K562 (cell line): ENCODE measurements around the gene MAP3K7. TPM values are rescaled to one million over a fixed set of nuclear protein-coding genes. Genes with fewer than 3 reads are reported as not detected.

Source experiments
- ATF7 ChIP-seq: fragments of 450-650 bp; IDR thresholded peaks from 2 replicates; pipeline ENCODE4 v1.7.1; 2014; ENCODE audit warnings: mild to moderate bottlenecking, moderate library complexity
- DNMT1 ChIP-seq: fragments of 450-650 bp; IDR thresholded peaks from 2 replicates; pipeline ENCODE4 v1.6.1; 2016; ENCODE audit warnings: antibody characterized with exemption, mild to moderate bottlenecking
- EP300 ChIP-seq: IDR thresholded peaks from 2 replicates; pipeline ENCODE4 v1.6.1; 2012; ENCODE audit warnings: low read length, improper control_type of control experiment
- FOXM1 ChIP-seq, 2 experiments: fragments of 450-650 bp in 1 of 2; sonication (generic) in 1 of 2; formaldehyde crosslinking in 1 of 2; IDR thresholded peaks; 2 replicates each; pipeline versions ENCODE4 v1.6.1 to v1.9.0; 2017 to 2022; ENCODE audit warnings: low read depth in 2 of 2, mild to moderate bottlenecking in 2 of 2, missing genetic modification reagents in 1 of 2, moderate library complexity in 1 of 2
- HMG20A ChIP-seq: fragments of 450-650 bp; formaldehyde crosslinking; conservative IDR thresholded peaks from 2 replicates; pipeline ENCODE4 v1.4.0; 2020; ENCODE audit warnings: mild to moderate bottlenecking, mixed read lengths
- KLF10 ChIP-seq: fragments of 250-450 bp; sonication (Bioruptor Pico); IDR thresholded peaks from 2 replicates; pipeline ENCODE4 v1.6.1; 2021; ENCODE audit warnings: matching md5 sums
- MYC ChIP-seq, 2 experiments: fragments of 250-450 bp in 1 of 2; sonication (Bioruptor Pico) in 1 of 2; IDR thresholded peaks; 2 replicates each; pipeline versions ENCODE4 v1.5.1 to v1.6.1; 2012 to 2021; ENCODE audit warnings: low read depth in 2 of 2, borderline replicate concordance in 1 of 2, improper control_type of control experiment in 1 of 2, low read length in 1 of 2, mild to moderate bottlenecking in 1 of 2, moderate library complexity in 1 of 2
- POLR2G ChIP-seq: fragments of 200-400 bp; formaldehyde crosslinking; IDR thresholded peaks from 2 replicates; pipeline ENCODE4 v1.6.1; 2017; ENCODE audit warnings: low read depth, mild to moderate bottlenecking, antibody characterized with exemption, low read length, moderate library complexity
- PURB ChIP-seq: sonication (generic); formaldehyde crosslinking; IDR thresholded peaks from 2 replicates; pipeline ENCODE4 v1.9.0; 2021; ENCODE audit warnings: low read depth, mild to moderate bottlenecking, missing genetic modification reagents
- RNF2 ChIP-seq: sonication (generic); IDR thresholded peaks from 2 replicates; pipeline ENCODE4 v1.6.1; 2016
- SIX5 ChIP-seq, 2 experiments: IDR thresholded peaks; 2 replicates each; pipeline ENCODE4 v1.6.1; 2011; ENCODE audit warnings: low read length in 2 of 2, borderline replicate concordance in 1 of 2, low read depth in 1 of 2, mild to moderate bottlenecking in 1 of 2, moderate library complexity in 1 of 2; ENCODE audit not compliant: insufficient read depth in 1 of 2
- SMARCA4 ChIP-seq: fragments of 450-650 bp; IDR thresholded peaks from 2 replicates; pipeline ENCODE4 v1.6.1; 2016
- SRSF7 ChIP-seq: fragments of 200-400 bp; formaldehyde crosslinking; optimal IDR thresholded peaks from 2 replicates; pipeline ENCODE3; 2017; ENCODE audit warnings: mild to moderate bottlenecking, low read depth, low read length
- STAT5B ChIP-seq: fragments of 250-450 bp; sonication (Bioruptor Pico); IDR thresholded peaks from 2 replicates; pipeline ENCODE4 v1.8.0; 2021; ENCODE audit warnings: mild to moderate bottlenecking, inconsistent platforms
- ZFP1 ChIP-seq: fragments of 450-650 bp; formaldehyde crosslinking; IDR thresholded peaks from 2 replicates; pipeline ENCODE4 v1.4.0; 2020; ENCODE audit warnings: mild to moderate bottlenecking, mixed read lengths
- ZNF224 ChIP-seq: sonication (generic); formaldehyde crosslinking; IDR thresholded peaks from 2 replicates; pipeline ENCODE4 v1.8.0; 2022; ENCODE audit warnings: mild to moderate bottlenecking, missing genetic modification reagents
- ZNF263 ChIP-seq: sonication (generic); formaldehyde crosslinking; IDR thresholded peaks from 2 replicates; pipeline ENCODE4 v1.8.0; 2022; ENCODE audit warnings: mild to moderate bottlenecking, missing genetic modification reagents, borderline replicate concordance
- ZNF384 ChIP-seq: IDR thresholded peaks from 2 replicates; pipeline ENCODE4 v1.6.1; 2012; ENCODE audit warnings: low read depth, low read length, improper control_type of control experiment
- ZNF507 ChIP-seq: conservative IDR thresholded peaks from 2 replicates; pipeline ENCODE4 v1.6.1; 2017; ENCODE audit warnings: missing genetic modification characterization, missing compliant biosample characterization
- polyA plus RNA-seq, 8 experiments: library from polyadenylated mRNA; depleted of rRNA in 4 of 8; stranded (reverse) in 5 of 8; unstranded in 3 of 8; fragments of >200 nt; fragmentation: Nextera tagmentation in 2 of 8; fragmentation: Illumina TruSeq in 1 of 8; extraction: Ambion mirVana in 2 of 8; extraction: Trizol in 1 of 8; gene quantifications; 2 replicates each; pipeline versions ENCODE4 v1.2.1 to v1.2.3, GENCODE V29; 2011 to 2014; ENCODE audit warnings: inconsistent platforms in 1 of 8, missing spikeins in 1 of 8
- total RNA-seq, 7 experiments: library from RNA; depleted of rRNA in 6 of 7; stranded (reverse); fragments of >200 nt in 6 of 7; fragmentation: Illumina TruSeq in 2 of 7; extraction: Trizol in 2 of 7; gene quantifications; 2 replicates each; pipeline versions ENCODE4 v1.2.1 to v1.2.3, GENCODE V29; 2011 to 2021; ENCODE audit warnings: low replicate concordance in 1 of 7
- TF ChIP-seq, protein P1 (sequence below), 2 experiments: IDR thresholded peaks; 2 replicates each; pipeline ENCODE4 v1.6.1; 2012; ENCODE audit warnings: improper control_type of control experiment in 2 of 2, low read depth in 2 of 2, low read length in 2 of 2, borderline replicate concordance in 1 of 2
- TF ChIP-seq, protein P2 (sequence below): IDR thresholded peaks from 2 replicates; pipeline ENCODE4 v1.6.1; 2014; ENCODE audit warnings: antibody characterized with exemption
- TF ChIP-seq, protein P3 (sequence below), 2 experiments: IDR thresholded peaks; 2 replicates each; pipeline ENCODE4 v1.6.1; 2011; ENCODE audit warnings: borderline replicate concordance in 1 of 2, control low read depth in 1 of 2, low read depth in 1 of 2, low read length in 1 of 2, mild to moderate bottlenecking in 1 of 2, mixed read lengths in 1 of 2, moderate library complexity in 1 of 2; ENCODE audit not compliant: insufficient read depth in 1 of 2, insufficient read length in 1 of 2, poor library complexity in 1 of 2, severe bottlenecking in 1 of 2; ENCODE audit errors: extremely low read depth in 1 of 2

Gene MAP3K7
- total and polyA plus RNA-seq, 9 of the 15 experiments (the other 6 are each of a cell fraction or from before 2014, with no cell fraction given), result 13.4 to 60.9 (median 34.8) TPM

DNA sequence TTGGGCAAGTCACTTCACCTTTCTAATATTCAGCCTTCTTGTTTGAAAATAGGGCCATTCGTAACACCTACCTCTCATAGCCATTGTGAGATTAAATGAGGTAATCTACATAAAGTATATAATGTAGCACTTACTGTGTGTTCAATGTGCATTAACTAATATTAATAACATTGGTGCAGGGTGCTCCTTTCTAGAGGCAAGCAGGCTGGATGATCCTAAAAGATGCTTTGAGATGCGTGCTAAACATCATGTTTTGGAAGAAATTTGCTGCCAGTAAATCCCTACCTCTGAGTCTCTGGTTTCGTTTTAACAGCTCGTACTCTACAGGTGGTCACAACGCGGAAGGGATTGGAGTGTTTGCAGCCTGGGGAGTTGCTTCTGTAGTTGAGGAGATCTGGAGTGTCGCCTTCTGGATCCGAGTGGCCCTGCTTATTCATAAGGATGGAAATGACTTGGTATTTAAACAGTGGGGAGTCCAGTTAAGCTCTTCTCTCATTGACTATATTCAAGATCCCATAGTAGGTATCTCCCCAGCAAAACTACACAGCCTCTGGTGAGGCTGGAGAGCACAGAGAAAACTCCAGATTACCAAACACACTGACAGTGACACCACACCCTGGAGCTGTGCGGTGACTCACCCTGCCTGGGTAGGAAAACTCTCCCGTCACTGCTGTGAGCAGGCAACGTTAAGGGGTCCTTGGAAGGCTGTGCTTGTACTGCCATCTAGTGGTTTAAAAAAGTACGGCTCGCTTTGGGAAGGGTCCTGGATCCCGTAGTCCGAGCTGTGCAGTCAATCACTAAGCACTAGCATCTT is 107.9 kb downstream of the MAP3K7 start (continued):
- TF ChIP-seq ZFP1 (CRISPR knock-in tag) (no peak), MYC (IDR thresholded peaks at IDR 0.05; ENCODE audit: low read depth, low read length) (peak; percentile 56; the same call in 1 of the 2 replicates), MYC (CRISPR knock-in tag; IDR thresholded peaks at IDR 0.05; ENCODE audit: borderline replicate concordance, low read depth) (no peak), ZNF507 (tag) (no peak), RNF2 (no peak), STAT5B (no peak), SIX5 (IDR thresholded peaks at IDR 0.05; ENCODE audit: borderline replicate concordance in 1 of 2, insufficient read depth in 1 of 2, low read depth in 1 of 2, low read length in 2 of 2) (no peak), ZNF263 (CRISPR knock-in tag) (no peak), EP300 (peak; percentile 50; the same call in 1 of the 2 replicates), ZNF384 (0 out of 2 replicates have a peak, but pooled peaks have one; percentile 20), FOXM1 (IDR thresholded peaks at IDR 0.05; ENCODE audit: low read depth) (no peak), FOXM1 (CRISPR knock-in tag; IDR thresholded peaks at IDR 0.05; ENCODE audit: low read depth) (no peak), PURB (CRISPR knock-in tag) (no peak), SRSF7 (no peak), SMARCA4 (peak; percentile 52; the same call in 1 of the 2 replicates), POLR2G (no peak), ZNF224 (no peak), HMG20A (CRISPR knock-in tag) (no peak), KLF10 (CRISPR knock-in tag) (no peak), ATF7 (peak; percentile 79), DNMT1 (no peak)
- TF ChIP-seq, protein P1, sequence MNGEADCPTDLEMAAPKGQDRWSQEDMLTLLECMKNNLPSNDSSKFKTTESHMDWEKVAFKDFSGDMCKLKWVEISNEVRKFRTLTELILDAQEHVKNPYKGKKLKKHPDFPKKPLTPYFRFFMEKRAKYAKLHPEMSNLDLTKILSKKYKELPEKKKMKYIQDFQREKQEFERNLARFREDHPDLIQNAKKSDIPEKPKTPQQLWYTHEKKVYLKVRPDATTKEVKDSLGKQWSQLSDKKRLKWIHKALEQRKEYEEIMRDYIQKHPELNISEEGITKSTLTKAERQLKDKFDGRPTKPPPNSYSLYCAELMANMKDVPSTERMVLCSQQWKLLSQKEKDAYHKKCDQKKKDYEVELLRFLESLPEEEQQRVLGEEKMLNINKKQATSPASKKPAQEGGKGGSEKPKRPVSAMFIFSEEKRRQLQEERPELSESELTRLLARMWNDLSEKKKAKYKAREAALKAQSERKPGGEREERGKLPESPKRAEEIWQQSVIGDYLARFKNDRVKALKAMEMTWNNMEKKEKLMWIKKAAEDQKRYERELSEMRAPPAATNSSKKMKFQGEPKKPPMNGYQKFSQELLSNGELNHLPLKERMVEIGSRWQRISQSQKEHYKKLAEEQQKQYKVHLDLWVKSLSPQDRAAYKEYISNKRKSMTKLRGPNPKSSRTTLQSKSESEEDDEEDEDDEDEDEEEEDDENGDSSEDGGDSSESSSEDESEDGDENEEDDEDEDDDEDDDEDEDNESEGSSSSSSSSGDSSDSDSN (IDR thresholded peaks at IDR 0.05; ENCODE audit: borderline replicate concordance in 1 of 2, low read depth in 2 of 2, low read length in 2 of 2), result no peak
- TF ChIP-seq, protein P2, sequence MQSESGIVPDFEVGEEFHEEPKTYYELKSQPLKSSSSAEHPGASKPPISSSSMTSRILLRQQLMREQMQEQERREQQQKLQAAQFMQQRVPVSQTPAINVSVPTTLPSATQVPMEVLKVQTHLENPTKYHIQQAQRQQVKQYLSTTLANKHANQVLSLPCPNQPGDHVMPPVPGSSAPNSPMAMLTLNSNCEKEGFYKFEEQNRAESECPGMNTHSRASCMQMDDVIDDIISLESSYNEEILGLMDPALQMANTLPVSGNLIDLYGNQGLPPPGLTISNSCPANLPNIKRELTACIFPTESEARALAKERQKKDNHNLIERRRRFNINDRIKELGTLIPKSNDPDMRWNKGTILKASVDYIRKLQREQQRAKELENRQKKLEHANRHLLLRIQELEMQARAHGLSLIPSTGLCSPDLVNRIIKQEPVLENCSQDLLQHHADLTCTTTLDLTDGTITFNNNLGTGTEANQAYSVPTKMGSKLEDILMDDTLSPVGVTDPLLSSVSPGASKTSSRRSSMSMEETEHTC, result no peak
- TF ChIP-seq, protein P3, sequence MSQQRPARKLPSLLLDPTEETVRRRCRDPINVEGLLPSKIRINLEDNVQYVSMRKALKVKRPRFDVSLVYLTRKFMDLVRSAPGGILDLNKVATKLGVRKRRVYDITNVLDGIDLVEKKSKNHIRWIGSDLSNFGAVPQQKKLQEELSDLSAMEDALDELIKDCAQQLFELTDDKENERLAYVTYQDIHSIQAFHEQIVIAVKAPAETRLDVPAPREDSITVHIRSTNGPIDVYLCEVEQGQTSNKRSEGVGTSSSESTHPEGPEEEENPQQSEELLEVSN (IDR thresholded peaks at IDR 0.05; ENCODE audit: borderline replicate concordance in 1 of 2, extremely low read depth in 1 of 2, insufficient read depth in 1 of 2, insufficient read length in 1 of 2, low read depth in 1 of 2, low read length in 1 of 2, poor library complexity in 1 of 2, severe bottlenecking in 1 of 2), result no peak
